LNCAP (cell line): Measurements from ENCODE around the gene RBM10.

ENCODE experiments used
- CTCF ChIP-seq: fragments of 450-650 bp; IDR thresholded peaks from 2 replicates; pipeline ENCODE4 v1.5.1; 2017; ENCODE audit warnings: mild to moderate bottlenecking

Gene RBM10

GRCh38 chrX:47171996-47172395 lies 27.0 kb downstream of the RBM10 start:
- TF ChIP-seq CTCF, result no peak

- no peak for TF ChIP-seq CTCF
These were observed 27.5 kb downstream of the RBM10 start for GRCh38 chrX:47172549-47172948.

- no peak for TF ChIP-seq CTCF
These were observed 28.2 kb downstream of the RBM10 start for GRCh38 chrX:47172971-47173792.

GRCh38 chrX:47174376-47174775 lies 29.4 kb downstream of the RBM10 start:
- TF ChIP-seq CTCF, result no peak

GRCh38 chrX:47174846-47175587 lies 30.0 kb downstream of the RBM10 start:
- TF ChIP-seq CTCF, result no peak

GRCh38 chrX:47175588-47175980 lies 30.6 kb downstream of the RBM10 start:
- no peak for TF ChIP-seq CTCF

GRCh38 chrX:47176101-47176740 lies 31.2 kb downstream of the RBM10 start:
- no peak for TF ChIP-seq CTCF
